CD4-positive, alpha-beta memory T cell (primary cell): ENCODE results near the gene PIEZO1. TPM values are rescaled to one million over a fixed set of nuclear protein-coding genes. Genes with fewer than 3 reads are reported as not detected.
A peak's percentile ranks its signal among the peaks of the same experiment; 100 is the strongest.

Experiments
- CTCF ChIA-PET: fragments of 350-600 bp; sonication (Branson Sonifier 250); formaldehyde crosslinking; loops from one replicate; lab custom pipeline; 2021; ENCODE audit warnings: inconsistent platforms; ENCODE audit not compliant: partially characterized antibody; lab: Charles Lee
- POLR2A ChIA-PET: fragments of 350-600 bp; sonication (Branson Sonifier 250); formaldehyde crosslinking; loops from one replicate; lab custom pipeline; 2021; ENCODE audit not compliant: partially characterized antibody; lab: Charles Lee
- DNase-seq, 5 donors: peaks; one replicate each; pipeline versions ENCODE4 v3.0.0 to v3.0.0-alpha.2; 2020 to 2022; ENCODE audit warnings: mixed read lengths in 1 of 5
- H3K27ac ChIP-seq: one replicate; pipeline ENCODE4 v1.7.0; 2013; ENCODE audit warnings: low read depth, low read length
- H3K27me3 ChIP-seq: 2 replicates; pipeline ENCODE4 v1.7.0; 2013; ENCODE audit warnings: mild to moderate bottlenecking, low read length, moderate library complexity; ENCODE audit not compliant: insufficient read depth
- H3K36me3 ChIP-seq: 2 replicates; pipeline ENCODE4 v1.7.0; 2013; ENCODE audit warnings: mild to moderate bottlenecking, low read length, moderate library complexity; ENCODE audit not compliant: insufficient read depth
- H3K4me1 ChIP-seq: 2 replicates; pipeline ENCODE4 v1.7.0; 2013; ENCODE audit warnings: mild to moderate bottlenecking, low read length, moderate library complexity; ENCODE audit not compliant: insufficient read depth
- H3K4me3 ChIP-seq, 2 donors: one replicate each; pipeline ENCODE4 v1.7.0; 2013; ENCODE audit warnings: low read length in 2 of 2, mild to moderate bottlenecking in 1 of 2
- H3K9me3 ChIP-seq, 2 donors: one replicate each; pipeline ENCODE4 v1.7.0; 2013; ENCODE audit warnings: low read length in 2 of 2, control low read depth in 1 of 2; ENCODE audit not compliant: control insufficient read depth in 1 of 2
- H3K27ac Mint-ChIP-seq, 7 donors: one replicate each; pipeline ENCODE4 v1.8.0; 2020 to 2021; ENCODE audit warnings: mixed read lengths in 7 of 7, mild to moderate bottlenecking in 6 of 7, inconsistent platforms in 3 of 7, moderate library complexity in 3 of 7
- H3K27me3 Mint-ChIP-seq, 2 donors: one replicate each; pipeline ENCODE4 v1.8.0; 2020 to 2021; ENCODE audit warnings: mixed read lengths in 2 of 2
- H3K36me3 Mint-ChIP-seq, 2 donors: one replicate each; pipeline ENCODE4 v1.8.0; 2020 to 2021; ENCODE audit warnings: mixed read lengths in 2 of 2, inconsistent platforms in 1 of 2, mild to moderate bottlenecking in 1 of 2
- H3K4me1 Mint-ChIP-seq, 4 donors: one replicate each; pipeline ENCODE4 v1.8.0; 2020 to 2021; ENCODE audit warnings: mixed read lengths in 4 of 4, mild to moderate bottlenecking in 1 of 4
- H3K4me3 Mint-ChIP-seq, 8 donors: one replicate each; pipeline ENCODE4 v1.8.0; 2020 to 2021; ENCODE audit warnings: mixed read lengths in 8 of 8, mild to moderate bottlenecking in 7 of 8, moderate library complexity in 6 of 8, inconsistent platforms in 3 of 8
- H3K9me3 Mint-ChIP-seq, 8 donors: one replicate each; pipeline ENCODE4 v1.8.0; 2020 to 2021; ENCODE audit warnings: mixed read lengths in 8 of 8, mild to moderate bottlenecking in 5 of 8, inconsistent platforms in 3 of 8, moderate library complexity in 1 of 8
- intact Hi-C: fragments of 100-400 bp; cut with micrococcal nuclease; formaldehyde crosslinking; loops from one replicate; pipeline ENCODE4 v1.15.1; 2023
- polyA plus RNA-seq, 2 donors: library from polyadenylated mRNA; unstranded; fragments of 300-500 nt; fragmentation: Illumina TruSeq; gene quantifications; one replicate each; pipeline ENCODE4 v1.2.3, GENCODE V29; 2021
- total RNA-seq, 2 experiments: library from RNA; stranded (reverse); gene quantifications; one replicate each; pipeline ENCODE4 v1.2.3, GENCODE V29; 2021

Gene PIEZO1
- total and polyA plus RNA-seq, 4 experiments from 2014 or later: 12.0 to 302 (median 171) TPM

GRCh38 chr16:88746506-88746905, 38.5 kb downstream of the PIEZO1 start:
- no peaks in the 10 kb centered on the region for H3K27me3 Mint-ChIP-seq
- peak overlapping the region; percentile 4 to 90 (median 83) for H3K27ac Mint-ChIP-seq
- peak in 1 of 5 donors; percentile 19 for DNase-seq
- peak overlapping the region; percentile 58 for H3K27ac ChIP-seq
- H3K4me3 Mint-ChIP-seq: peak overlapping the region in 3 of 8 donors; percentile 29 to 81 (median 35)
- peaks cover 0 to 4% of the 10 kb centered on the region in 2 donors for H3K36me3 Mint-ChIP-seq
- H3K4me1 ChIP-seq: peaks cover 41% of the 10 kb centered on the region
- peaks cover 8% of the 10 kb centered on the region for H3K36me3 ChIP-seq
- ChIA-PET CTCF (interaction anchor here (1.0 to 7.1 kb wide), 6 partner anchors 9 to 470 kb away, joined by 3 to 137 read pairs (median 8); partner anchors contain the start of gene PIEZO1), POLR2A (interaction anchor here (1.2 to 7.6 kb wide), 5 partner anchors 13 to 41 kb away, joined by 3 to 138 read pairs (median 8); partner anchors contain the start of genes PIEZO1 and RNF166)
- intact Hi-C loops: no loop called here
- no peaks in the 10 kb centered on the region for H3K9me3 Mint-ChIP-seq
- H3K4me1 Mint-ChIP-seq: peaks cover 9 to 41% (median 22%) of the 10 kb centered on the region in 4 donors
- H3K9me3 ChIP-seq: no peaks in the 10 kb centered on the region
- no peaks in the 10 kb centered on the region for H3K27me3 ChIP-seq
- no peak overlapping the region for H3K4me3 ChIP-seq

- H3K27ac ChIP-seq: peak overlapping the region; percentile 58
- ChIA-PET POLR2A (interaction anchor here (1.0 to 7.6 kb wide), 10 partner anchors 15 to 113 kb away, joined by 3 to 138 read pairs (median 4); partner anchors contain the start of genes APRT, PIEZO1 and RNF166), CTCF (interaction anchor here (1.1 to 7.1 kb wide), 7 partner anchors 7 to 113 kb away, joined by 4 to 137 read pairs (median 7); partner anchors contain the start of gene PIEZO1)
- H3K9me3 ChIP-seq: no peaks in the 10 kb centered on the region
- H3K27me3 ChIP-seq: no peaks in the 10 kb centered on the region
- Mint-ChIP-seq H3K36me3 (peaks cover 0 to 13% of the 10 kb centered on the region in 2 donors), H3K4me1 (peaks cover 9 to 41% (median 22%) of the 10 kb centered on the region in 4 donors), H3K27me3 (no peaks in the 10 kb centered on the region), H3K4me3 (peak overlapping the region in 6 of 8 donors; percentile 10 to 81 (median 76)), H3K27ac (peak overlapping the region in 5 of 7 donors; percentile 29 to 92 (median 83)), H3K9me3 (no peaks in the 10 kb centered on the region)
- no peak overlapping the region for H3K4me3 ChIP-seq
- H3K4me1 ChIP-seq: peaks cover 41% of the 10 kb centered on the region
- peaks cover 8% of the 10 kb centered on the region for H3K36me3 ChIP-seq
- peak in 1 of 5 donors; percentile 19 for DNase-seq
- intact Hi-C loops: loop anchor here (1.0 kb wide), 4 partner anchors 14 to 112 kb away; partner anchors contain the start of genes PIEZO1 and TRAPPC2L
Measured at GRCh38 chr16:88744577-88745521, 40.2 kb downstream of the PIEZO1 start.

- Histone ChIP-seq H3K4me1 (peaks cover 41% of the 10 kb centered on the region), H3K27me3 (no peaks in the 10 kb centered on the region), H3K9me3 (no peaks in the 10 kb centered on the region), H3K36me3 (peaks cover 8% of the 10 kb centered on the region), H3K27ac (no peak overlapping the region), H3K4me3 (no peak overlapping the region)
- H3K4me1 Mint-ChIP-seq: peaks cover 9 to 41% (median 22%) of the 10 kb centered on the region in 4 donors
- intact Hi-C loops: loop anchor here (1.0 kb wide), 1 partner anchor 41 kb away; the partner anchor contains the start of gene PIEZO1
- H3K36me3 Mint-ChIP-seq: peaks cover 0 to 13% of the 10 kb centered on the region in 2 donors
- CTCF ChIA-PET: interaction anchor here (0.6 to 7.1 kb wide), 18 partner anchors 8 to 844 kb away, joined by 3 to 137 read pairs (median 4); partner anchors contain the start of genes GALNS, PIEZO1, TRAPPC2L and ZNF778
- H3K27me3 Mint-ChIP-seq: no peaks in the 10 kb centered on the region
- peak overlapping the region in 4 of 8 donors; percentile 16 to 49 (median 30) for H3K4me3 Mint-ChIP-seq
- H3K9me3 Mint-ChIP-seq: no peaks in the 10 kb centered on the region
- POLR2A ChIA-PET: interaction anchor here (0.7 to 7.6 kb wide), 8 partner anchors 30 to 474 kb away, joined by 3 to 138 read pairs (median 6); partner anchors contain the start of genes APRT, PIEZO1 and ZNF778
- peak overlapping the region in 4 of 7 donors; percentile 7 to 52 (median 36) for H3K27ac Mint-ChIP-seq
- peak; percentile 65 to 76 (median 69) for DNase-seq
Measured at GRCh38 chr16:88743693-88744576, 41.1 kb downstream of the PIEZO1 start.

GRCh38 chr16:88742896-88743605, 42.0 kb downstream of the PIEZO1 start:
- Histone ChIP-seq H3K4me1 (peaks cover 41% of the 10 kb centered on the region), H3K9me3 (no peaks in the 10 kb centered on the region), H3K27me3 (no peaks in the 10 kb centered on the region), H3K4me3 (no peak overlapping the region), H3K27ac (peak overlapping the region; percentile 8), H3K36me3 (peaks cover 8% of the 10 kb centered on the region)
- POLR2A ChIA-PET: interaction anchor here (0.7 to 7.6 kb wide), 7 partner anchors 30 to 474 kb away, joined by 3 to 138 read pairs (median 4); partner anchors contain the start of genes APRT, PIEZO1 and ZNF778
- intact Hi-C loops: no loop called here
- DNase-seq: no peak
- CTCF ChIA-PET: interaction anchor here (0.6 to 7.1 kb wide), 18 partner anchors 9 to 843 kb away, joined by 3 to 137 read pairs (median 4); partner anchors contain the start of genes GALNS, PIEZO1, TRAPPC2L and ZNF778
- Mint-ChIP-seq H3K4me1 (peaks cover 10 to 44% (median 22%) of the 10 kb centered on the region in 4 donors), H3K27me3 (no peaks in the 10 kb centered on the region), H3K36me3 (peaks cover 0 to 13% of the 10 kb centered on the region in 2 donors), H3K4me3 (no peak overlapping the region), H3K9me3 (no peaks in the 10 kb centered on the region), H3K27ac (peak overlapping the region in 1 of 7 donors; percentile 42)

GRCh38 chr16:88741368-88741767, 43.7 kb downstream of the PIEZO1 start:
- Histone ChIP-seq H3K27me3 (no peaks in the 10 kb centered on the region), H3K4me1 (peaks cover 44% of the 10 kb centered on the region), H3K4me3 (no peak overlapping the region), H3K9me3 (no peaks in the 10 kb centered on the region), H3K27ac (no peak overlapping the region), H3K36me3 (peaks cover 8% of the 10 kb centered on the region)
- CTCF ChIA-PET: interaction anchor here (1.1 to 1.3 kb wide), 3 partner anchors 26 to 46 kb away, joined by 3 to 6 read pairs (median 4); no protein-coding TSS in a partner anchor
- peak in 1 of 5 donors; percentile 8 for DNase-seq
- intact Hi-C loops: no loop called here
- Mint-ChIP-seq H3K4me1 (peaks cover 10 to 41% (median 20%) of the 10 kb centered on the region in 4 donors), H3K27me3 (no peaks in the 10 kb centered on the region), H3K27ac (peak overlapping the region in 2 of 7 donors; percentile 48 to 56), H3K4me3 (no peak overlapping the region), H3K36me3 (peaks cover 0 to 14% of the 10 kb centered on the region in 2 donors), H3K9me3 (no peaks in the 10 kb centered on the region)
- POLR2A ChIA-PET: no interaction called here
